SK-N-SH treated with all-trans-retinoic acid at 6 μM for 48 hours (cell line): ENCODE measurements around the gene TBC1D8B.

ENCODE experiments used
- ARNTL ChIP-seq: fragments of 450-650 bp; formaldehyde crosslinking; IDR thresholded peaks from 2 replicates; pipeline ENCODE4 v1.5.0; 2020; ENCODE audit warnings: low read depth, mild to moderate bottlenecking, moderate library complexity, borderline replicate concordance
- ISL1 ChIP-seq: fragments of 250-450 bp; sonication (Bioruptor Pico); IDR thresholded peaks from 2 replicates; pipeline ENCODE4 v2.1.2; 2022; ENCODE audit warnings: mild to moderate bottlenecking, moderate library complexity
- OSR1 ChIP-seq: fragments of 250-450 bp; sonication (Bioruptor Pico); IDR thresholded peaks from 2 replicates; pipeline ENCODE4 v1.8.0; 2022; ENCODE audit warnings: moderate library complexity, mild to moderate bottlenecking, inconsistent platforms
- PPARA ChIP-seq: fragments of 250-450 bp; sonication (Bioruptor Pico); IDR thresholded peaks from 2 replicates; pipeline ENCODE4 v1.5.0; 2020; ENCODE audit warnings: mild to moderate bottlenecking, borderline replicate concordance
- RARB ChIP-seq: fragments of 250-450 bp; sonication (Bioruptor Pico); IDR thresholded peaks from 2 replicates; pipeline ENCODE4 v1.8.0; 2021; ENCODE audit warnings: mild to moderate bottlenecking, moderate library complexity
- TOX ChIP-seq: fragments of 250-450 bp; sonication (Bioruptor Pico); IDR thresholded peaks from 2 replicates; pipeline ENCODE4 v1.8.0; 2021; ENCODE audit warnings: mild to moderate bottlenecking, moderate library complexity, borderline replicate concordance
- ZC3H10 ChIP-seq: fragments of 250-450 bp; sonication (Bioruptor Pico); IDR thresholded peaks from 2 replicates; pipeline ENCODE4 v1.5.1; 2021; ENCODE audit warnings: mild to moderate bottlenecking, moderate library complexity
- ZFP3 ChIP-seq: fragments of 250-450 bp; sonication (Bioruptor Pico); IDR thresholded peaks from 2 replicates; pipeline ENCODE4 v1.5.0; 2020; ENCODE audit warnings: mild to moderate bottlenecking, moderate library complexity
- ZFP30 ChIP-seq: fragments of 450-650 bp; formaldehyde crosslinking; IDR thresholded peaks from 2 replicates; pipeline ENCODE4 v1.5.0; 2022; ENCODE audit warnings: mild to moderate bottlenecking, moderate library complexity
- TF ChIP-seq, protein P1 (sequence below): fragments of 250-450 bp; sonication (Bioruptor Pico); IDR thresholded peaks from 2 replicates; pipeline ENCODE4 v1.8.0; 2020; ENCODE audit warnings: mild to moderate bottlenecking, moderate library complexity, borderline replicate concordance
- TF ChIP-seq, protein P2 (sequence below): fragments of 250-450 bp; sonication (Bioruptor Pico); IDR thresholded peaks from 2 replicates; pipeline ENCODE4 v1.5.1; 2020; ENCODE audit warnings: low read depth, mild to moderate bottlenecking, moderate library complexity
- TF ChIP-seq, protein P3 (sequence below): fragments of 250-450 bp; sonication (Bioruptor Pico); IDR thresholded peaks from 2 replicates; pipeline ENCODE4 v1.5.0; 2020; ENCODE audit warnings: mild to moderate bottlenecking, moderate library complexity
- TF ChIP-seq, protein P4 (sequence below): fragments of 250-450 bp; sonication (Bioruptor Pico); IDR thresholded peaks from 2 replicates; pipeline ENCODE4 v1.8.0; 2021; ENCODE audit warnings: low read depth, mild to moderate bottlenecking, moderate library complexity, borderline replicate concordance

DNA sequence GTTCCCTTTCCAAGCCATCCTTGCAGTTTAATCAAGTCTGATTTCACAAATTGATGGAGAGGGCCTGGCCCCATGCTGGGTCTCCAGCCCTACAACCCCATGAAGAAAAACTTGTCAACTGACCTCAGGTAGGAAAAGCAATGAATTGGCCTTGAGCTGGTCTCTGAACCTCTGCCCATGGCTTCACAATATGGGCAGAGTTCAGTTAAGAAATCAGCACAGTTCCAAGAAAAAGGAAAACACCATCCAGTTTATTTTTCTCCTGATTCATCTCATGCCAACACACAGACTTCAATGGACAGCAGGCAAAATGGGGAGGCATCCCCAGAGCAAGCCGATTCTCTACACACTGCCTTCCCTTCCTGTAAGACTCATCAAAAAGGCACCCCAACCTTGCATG lies 97.4 kb downstream of the TBC1D8B start:
- no peak for TF ChIP-seq PPARA (CRISPR knock-in tag)
- TF ChIP-seq, protein P1, sequence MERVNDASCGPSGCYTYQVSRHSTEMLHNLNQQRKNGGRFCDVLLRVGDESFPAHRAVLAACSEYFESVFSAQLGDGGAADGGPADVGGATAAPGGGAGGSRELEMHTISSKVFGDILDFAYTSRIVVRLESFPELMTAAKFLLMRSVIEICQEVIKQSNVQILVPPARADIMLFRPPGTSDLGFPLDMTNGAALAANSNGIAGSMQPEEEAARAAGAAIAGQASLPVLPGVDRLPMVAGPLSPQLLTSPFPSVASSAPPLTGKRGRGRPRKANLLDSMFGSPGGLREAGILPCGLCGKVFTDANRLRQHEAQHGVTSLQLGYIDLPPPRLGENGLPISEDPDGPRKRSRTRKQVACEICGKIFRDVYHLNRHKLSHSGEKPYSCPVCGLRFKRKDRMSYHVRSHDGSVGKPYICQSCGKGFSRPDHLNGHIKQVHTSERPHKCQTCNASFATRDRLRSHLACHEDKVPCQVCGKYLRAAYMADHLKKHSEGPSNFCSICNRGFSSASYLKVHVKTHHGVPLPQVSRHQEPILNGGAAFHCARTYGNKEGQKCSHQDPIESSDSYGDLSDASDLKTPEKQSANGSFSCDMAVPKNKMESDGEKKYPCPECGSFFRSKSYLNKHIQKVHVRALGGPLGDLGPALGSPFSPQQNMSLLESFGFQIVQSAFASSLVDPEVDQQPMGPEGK (CRISPR knock-in tag) = no peak
- no peak for TF ChIP-seq TOX (CRISPR knock-in tag)
- TF ChIP-seq ARNTL (CRISPR knock-in tag) = no peak
- TF ChIP-seq ZC3H10 (CRISPR knock-in tag) = no peak
- TF ChIP-seq RARB (CRISPR knock-in tag) = no peak
- TF ChIP-seq ISL1 (CRISPR knock-in tag) = no peak
- TF ChIP-seq, protein P2, sequence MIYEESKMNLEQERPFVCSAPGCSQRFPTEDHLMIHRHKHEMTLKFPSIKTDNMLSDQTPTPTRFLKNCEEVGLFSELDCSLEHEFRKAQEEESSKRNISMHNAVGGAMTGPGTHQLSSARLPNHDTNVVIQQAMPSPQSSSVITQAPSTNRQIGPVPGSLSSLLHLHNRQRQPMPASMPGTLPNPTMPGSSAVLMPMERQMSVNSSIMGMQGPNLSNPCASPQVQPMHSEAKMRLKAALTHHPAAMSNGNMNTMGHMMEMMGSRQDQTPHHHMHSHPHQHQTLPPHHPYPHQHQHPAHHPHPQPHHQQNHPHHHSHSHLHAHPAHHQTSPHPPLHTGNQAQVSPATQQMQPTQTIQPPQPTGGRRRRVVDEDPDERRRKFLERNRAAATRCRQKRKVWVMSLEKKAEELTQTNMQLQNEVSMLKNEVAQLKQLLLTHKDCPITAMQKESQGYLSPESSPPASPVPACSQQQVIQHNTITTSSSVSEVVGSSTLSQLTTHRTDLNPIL (CRISPR knock-in tag) = no peak
- TF ChIP-seq OSR1 (CRISPR knock-in tag) = no peak
- TF ChIP-seq, protein P3, sequence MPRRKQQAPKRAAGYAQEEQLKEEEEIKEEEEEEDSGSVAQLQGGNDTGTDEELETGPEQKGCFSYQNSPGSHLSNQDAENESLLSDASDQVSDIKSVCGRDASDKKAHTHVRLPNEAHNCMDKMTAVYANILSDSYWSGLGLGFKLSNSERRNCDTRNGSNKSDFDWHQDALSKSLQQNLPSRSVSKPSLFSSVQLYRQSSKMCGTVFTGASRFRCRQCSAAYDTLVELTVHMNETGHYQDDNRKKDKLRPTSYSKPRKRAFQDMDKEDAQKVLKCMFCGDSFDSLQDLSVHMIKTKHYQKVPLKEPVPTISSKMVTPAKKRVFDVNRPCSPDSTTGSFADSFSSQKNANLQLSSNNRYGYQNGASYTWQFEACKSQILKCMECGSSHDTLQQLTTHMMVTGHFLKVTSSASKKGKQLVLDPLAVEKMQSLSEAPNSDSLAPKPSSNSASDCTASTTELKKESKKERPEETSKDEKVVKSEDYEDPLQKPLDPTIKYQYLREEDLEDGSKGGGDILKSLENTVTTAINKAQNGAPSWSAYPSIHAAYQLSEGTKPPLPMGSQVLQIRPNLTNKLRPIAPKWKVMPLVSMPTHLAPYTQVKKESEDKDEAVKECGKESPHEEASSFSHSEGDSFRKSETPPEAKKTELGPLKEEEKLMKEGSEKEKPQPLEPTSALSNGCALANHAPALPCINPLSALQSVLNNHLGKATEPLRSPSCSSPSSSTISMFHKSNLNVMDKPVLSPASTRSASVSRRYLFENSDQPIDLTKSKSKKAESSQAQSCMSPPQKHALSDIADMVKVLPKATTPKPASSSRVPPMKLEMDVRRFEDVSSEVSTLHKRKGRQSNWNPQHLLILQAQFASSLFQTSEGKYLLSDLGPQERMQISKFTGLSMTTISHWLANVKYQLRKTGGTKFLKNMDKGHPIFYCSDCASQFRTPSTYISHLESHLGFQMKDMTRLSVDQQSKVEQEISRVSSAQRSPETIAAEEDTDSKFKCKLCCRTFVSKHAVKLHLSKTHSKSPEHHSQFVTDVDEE (CRISPR knock-in tag) = no peak
- no peak for TF ChIP-seq ZFP3 (CRISPR knock-in tag)
- TF ChIP-seq, protein P4, sequence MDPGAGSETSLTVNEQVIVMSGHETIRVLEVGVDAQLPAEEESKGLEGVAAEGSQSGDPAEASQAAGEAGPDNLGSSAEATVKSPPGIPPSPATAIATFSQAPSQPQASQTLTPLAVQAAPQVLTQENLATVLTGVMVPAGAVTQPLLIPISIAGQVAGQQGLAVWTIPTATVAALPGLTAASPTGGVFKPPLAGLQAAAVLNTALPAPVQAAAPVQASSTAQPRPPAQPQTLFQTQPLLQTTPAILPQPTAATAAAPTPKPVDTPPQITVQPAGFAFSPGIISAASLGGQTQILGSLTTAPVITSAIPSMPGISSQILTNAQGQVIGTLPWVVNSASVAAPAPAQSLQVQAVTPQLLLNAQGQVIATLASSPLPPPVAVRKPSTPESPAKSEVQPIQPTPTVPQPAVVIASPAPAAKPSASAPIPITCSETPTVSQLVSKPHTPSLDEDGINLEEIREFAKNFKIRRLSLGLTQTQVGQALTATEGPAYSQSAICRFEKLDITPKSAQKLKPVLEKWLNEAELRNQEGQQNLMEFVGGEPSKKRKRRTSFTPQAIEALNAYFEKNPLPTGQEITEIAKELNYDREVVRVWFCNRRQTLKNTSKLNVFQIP (CRISPR knock-in tag) = no peak
- no peak for TF ChIP-seq ZFP30 (CRISPR knock-in tag)
